Liver (tissue), 3 donors: ENCODE measurements around the gene MED22.

Experiments used
- HNF4G ChIP-seq: IDR thresholded peaks from 2 replicates; pipeline ENCODE4 v1.6.1; 2016; ENCODE audit warnings: antibody characterized with exemption
- JUND ChIP-seq, 2 donors: IDR thresholded peaks; 2 replicates each; pipeline ENCODE4 v1.6.1; 2016; ENCODE audit warnings: antibody characterized with exemption in 2 of 2
- NR2F2 ChIP-seq: IDR thresholded peaks from 2 replicates; pipeline ENCODE4 v1.6.1; 2016; ENCODE audit warnings: antibody characterized with exemption
- RAD21 ChIP-seq, 2 donors: IDR thresholded peaks; 2 replicates each; pipeline ENCODE4 v1.6.1; 2016; ENCODE audit warnings: antibody characterized with exemption in 2 of 2, mild to moderate bottlenecking in 2 of 2
- TAF1 ChIP-seq: conservative IDR thresholded peaks from 2 replicates; pipeline ENCODE4 v1.6.1; 2016; ENCODE audit warnings: antibody characterized with exemption, mild to moderate bottlenecking
- TF ChIP-seq, protein P1 (sequence below): fragments of 150-350 bp; IDR thresholded peaks from 2 replicates; pipeline ENCODE4 v1.5.1; 2017; ENCODE audit warnings: improper control_type of control experiment, low read depth, low read length; ENCODE audit not compliant: missing input control
- donor health status: healthy.
- donor health status: healthy.

DNA sequence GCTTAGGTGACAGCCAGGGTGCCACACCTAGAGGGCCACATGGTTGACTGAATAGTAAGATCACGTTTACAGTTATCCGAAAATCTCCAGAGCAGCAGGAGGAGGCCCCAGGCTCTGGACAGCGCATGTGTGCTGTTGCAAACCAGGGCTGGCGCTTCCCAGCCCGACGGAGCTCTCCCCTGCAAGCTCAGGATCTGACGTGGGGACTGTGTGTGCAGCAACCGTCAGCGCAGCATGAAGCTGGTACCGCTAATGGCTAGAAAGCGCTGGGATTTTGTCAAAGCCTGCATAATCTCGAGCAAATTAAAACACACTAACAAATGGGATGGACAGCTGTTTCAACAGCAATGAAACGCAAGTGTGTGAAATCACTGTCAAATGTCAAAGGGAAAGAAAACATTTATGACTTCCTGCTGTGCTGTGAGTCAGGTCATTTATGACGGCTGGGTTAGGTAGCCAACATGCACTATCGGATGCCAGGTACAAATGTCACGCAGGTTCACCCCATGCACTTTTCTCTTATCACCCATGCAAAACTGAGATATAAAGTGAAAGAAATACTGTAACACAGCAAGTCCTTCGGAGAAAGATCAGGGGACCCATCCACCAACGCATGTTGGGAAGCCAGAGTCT lies 20.4 kb upstream of the MED22 start:
- TF ChIP-seq TAF1, result no peak
- TF ChIP-seq, protein P1, sequence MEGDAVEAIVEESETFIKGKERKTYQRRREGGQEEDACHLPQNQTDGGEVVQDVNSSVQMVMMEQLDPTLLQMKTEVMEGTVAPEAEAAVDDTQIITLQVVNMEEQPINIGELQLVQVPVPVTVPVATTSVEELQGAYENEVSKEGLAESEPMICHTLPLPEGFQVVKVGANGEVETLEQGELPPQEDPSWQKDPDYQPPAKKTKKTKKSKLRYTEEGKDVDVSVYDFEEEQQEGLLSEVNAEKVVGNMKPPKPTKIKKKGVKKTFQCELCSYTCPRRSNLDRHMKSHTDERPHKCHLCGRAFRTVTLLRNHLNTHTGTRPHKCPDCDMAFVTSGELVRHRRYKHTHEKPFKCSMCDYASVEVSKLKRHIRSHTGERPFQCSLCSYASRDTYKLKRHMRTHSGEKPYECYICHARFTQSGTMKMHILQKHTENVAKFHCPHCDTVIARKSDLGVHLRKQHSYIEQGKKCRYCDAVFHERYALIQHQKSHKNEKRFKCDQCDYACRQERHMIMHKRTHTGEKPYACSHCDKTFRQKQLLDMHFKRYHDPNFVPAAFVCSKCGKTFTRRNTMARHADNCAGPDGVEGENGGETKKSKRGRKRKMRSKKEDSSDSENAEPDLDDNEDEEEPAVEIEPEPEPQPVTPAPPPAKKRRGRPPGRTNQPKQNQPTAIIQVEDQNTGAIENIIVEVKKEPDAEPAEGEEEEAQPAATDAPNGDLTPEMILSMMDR, result no peak
- TF ChIP-seq HNF4G, result no peak
- no peak for TF ChIP-seq NR2F2
- TF ChIP-seq RAD21 (IDR thresholded peaks at IDR 0.05), result no peak
- no peak for TF ChIP-seq JUND (IDR thresholded peaks at IDR 0.05)
